Measurements from ENCODE around the gene PNPLA2.
A peak's percentile ranks its signal among the peaks of the same experiment; 100 is the strongest.

PNPLA2 gene

GRCh38 chr11:818396-819128 lies at the start of gene PNPLA2:
Gene PNPLA2 (plus strand): TSS chr11:818914. CDS start chr11:819719, 805 bp downstream.
- no peak for DNase-seq (ENCODE audit: low spot score)

- DNase-seq (ENCODE audit: low spot score), result no peak
Observed at GRCh38 chr11:769887-770641, 48.6 kb upstream of the PNPLA2 start.

GRCh38 chr11:770642-771616 lies 47.8 kb upstream of the PNPLA2 start:
- no peak for DNase-seq (ENCODE audit: low spot score)

- DNase-seq (ENCODE audit: low spot score), result no peak
Observed at GRCh38 chr11:771617-772204, 47.0 kb upstream of the PNPLA2 start.

- no peak for DNase-seq (ENCODE audit: low spot score)
Observed at GRCh38 chr11:772429-773390, 46.0 kb upstream of the PNPLA2 start.

- no peak for DNase-seq (ENCODE audit: low spot score)
Observed at GRCh38 chr11:773425-773824, 45.3 kb upstream of the PNPLA2 start.

- no peak for DNase-seq (ENCODE audit: low spot score)
Observed at GRCh38 chr11:773830-774229, 44.9 kb upstream of the PNPLA2 start.

GRCh38 chr11:774873-775592 lies 43.7 kb upstream of the PNPLA2 start:
- no peak for DNase-seq (ENCODE audit: low spot score)

GRCh38 chr11:776263-776560 lies 42.5 kb upstream of the PNPLA2 start:
- DNase-seq (ENCODE audit: low spot score), result no peak

GRCh38 chr11:776561-777287 lies 42.0 kb upstream of the PNPLA2 start:
- DNase-seq (ENCODE audit: low spot score), result peak; percentile 84

- DNase-seq (ENCODE audit: low spot score), result peak; percentile 99
Observed at GRCh38 chr11:777288-778255, 41.1 kb upstream of the PNPLA2 start, which contains the start of gene GATD1. Gene GATD1 (minus strand): TSS chr11:777487. CDS start chr11:777462, 25 bp downstream.

- DNase-seq (ENCODE audit: low spot score), result no peak
Observed at GRCh38 chr11:778976-779954, 39.4 kb upstream of the PNPLA2 start.

- DNase-seq (ENCODE audit: low spot score), result no peak
Observed at GRCh38 chr11:779955-780532, 38.7 kb upstream of the PNPLA2 start.

GRCh38 chr11:782264-783174 lies 36.2 kb upstream of the PNPLA2 start:
- no peak for DNase-seq (ENCODE audit: low spot score)

- no peak for DNase-seq (ENCODE audit: low spot score)
Observed at GRCh38 chr11:783581-784015, 35.1 kb upstream of the PNPLA2 start.

All from HuH-7 (cell line).